22Rv1 (cell line): ENCODE data around the gene GJA5.

Source experiments
- ZFX ChIP-seq: fragments of 450-650 bp; IDR thresholded peaks from 2 replicates; pipeline ENCODE4 v1.6.1; 2017; ENCODE audit warnings: antibody characterized with exemption, borderline replicate concordance
- TF ChIP-seq, protein P1 (sequence below): fragments of 450-650 bp; IDR thresholded peaks from 2 replicates; pipeline ENCODE4 v1.5.1; 2017; ENCODE audit warnings: mild to moderate bottlenecking

DNA sequence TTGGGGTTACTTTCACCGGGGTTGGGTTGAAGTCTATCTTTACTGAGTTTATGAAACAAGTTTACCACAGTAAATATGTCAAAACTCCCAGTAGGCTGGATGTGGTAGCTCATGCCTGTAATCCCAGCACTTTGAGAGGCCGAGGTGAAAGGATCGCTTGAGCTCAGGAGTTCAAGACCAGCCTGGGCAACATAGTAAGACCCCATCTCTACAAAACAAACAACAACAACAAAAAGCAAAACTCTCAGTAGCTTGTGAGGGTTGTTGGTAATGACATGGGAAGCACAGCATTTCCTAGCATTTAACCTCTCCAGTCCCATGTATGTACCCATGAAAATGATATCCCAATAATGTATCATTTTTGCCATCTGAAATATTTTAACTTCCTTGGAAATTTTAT, 34.7 kb downstream of the GJA5 start:
- TF ChIP-seq, protein P1, sequence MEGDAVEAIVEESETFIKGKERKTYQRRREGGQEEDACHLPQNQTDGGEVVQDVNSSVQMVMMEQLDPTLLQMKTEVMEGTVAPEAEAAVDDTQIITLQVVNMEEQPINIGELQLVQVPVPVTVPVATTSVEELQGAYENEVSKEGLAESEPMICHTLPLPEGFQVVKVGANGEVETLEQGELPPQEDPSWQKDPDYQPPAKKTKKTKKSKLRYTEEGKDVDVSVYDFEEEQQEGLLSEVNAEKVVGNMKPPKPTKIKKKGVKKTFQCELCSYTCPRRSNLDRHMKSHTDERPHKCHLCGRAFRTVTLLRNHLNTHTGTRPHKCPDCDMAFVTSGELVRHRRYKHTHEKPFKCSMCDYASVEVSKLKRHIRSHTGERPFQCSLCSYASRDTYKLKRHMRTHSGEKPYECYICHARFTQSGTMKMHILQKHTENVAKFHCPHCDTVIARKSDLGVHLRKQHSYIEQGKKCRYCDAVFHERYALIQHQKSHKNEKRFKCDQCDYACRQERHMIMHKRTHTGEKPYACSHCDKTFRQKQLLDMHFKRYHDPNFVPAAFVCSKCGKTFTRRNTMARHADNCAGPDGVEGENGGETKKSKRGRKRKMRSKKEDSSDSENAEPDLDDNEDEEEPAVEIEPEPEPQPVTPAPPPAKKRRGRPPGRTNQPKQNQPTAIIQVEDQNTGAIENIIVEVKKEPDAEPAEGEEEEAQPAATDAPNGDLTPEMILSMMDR, result no peak
- TF ChIP-seq ZFX, result no peak
